ENCODE measurements around the gene GHR.

GHR gene

GRCh38 chr5:42516282-42517042 lies 93.2 kb downstream of the GHR start:
- no peaks in the 10 kb centered on the region for H3K27me3 Mint-ChIP-seq (ENCODE audit: low read depth, poor library complexity)
- no peak for TF ChIP-seq CTCF (IDR thresholded peaks at IDR 0.05)

DNA sequence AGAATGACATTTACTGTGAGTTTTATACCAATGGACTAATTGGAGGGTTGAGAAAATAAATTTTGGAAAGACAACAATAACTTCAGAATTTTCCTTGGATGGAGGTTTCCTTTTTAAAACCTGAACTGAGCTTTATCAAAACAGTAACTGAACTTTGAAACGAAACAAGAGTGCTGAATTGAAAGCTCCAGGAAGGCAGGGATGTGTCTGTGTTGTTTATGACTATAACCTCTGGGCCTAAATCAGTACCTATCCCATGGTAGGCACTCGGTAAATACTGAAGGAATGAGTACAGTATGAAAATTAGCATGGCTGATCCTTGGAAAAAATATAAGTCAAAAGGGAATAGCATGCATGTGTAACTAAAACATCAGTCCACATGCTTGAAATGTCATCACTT lies 93.9 kb downstream of the GHR start:
- Mint-ChIP-seq H3K4me3 (no peak overlapping the region), H3K9me3 (no peaks in the 10 kb centered on the region), H3K4me1 (peaks cover 17% of the 10 kb centered on the region), H3K27me3 (ENCODE audit: low read depth, poor library complexity) (no peaks in the 10 kb centered on the region), H3K36me3 (ENCODE audit: low read depth) (no peaks in the 10 kb centered on the region), H3K27ac (no peak overlapping the region)
- no peak for DNase-seq
- TF ChIP-seq CTCF (IDR thresholded peaks at IDR 0.05): no peak

More at GRCh38 chr5:42516282-42517042, 93.2 kb downstream of the GHR start:
- Mint-ChIP-seq H3K4me1 (peaks cover 17% of the 10 kb centered on the region), H3K27ac (no peak overlapping the region), H3K36me3 (ENCODE audit: low read depth) (no peaks in the 10 kb centered on the region), H3K4me3 (no peak overlapping the region), H3K9me3 (no peaks in the 10 kb centered on the region)
- DNase-seq: no peak

DNA sequence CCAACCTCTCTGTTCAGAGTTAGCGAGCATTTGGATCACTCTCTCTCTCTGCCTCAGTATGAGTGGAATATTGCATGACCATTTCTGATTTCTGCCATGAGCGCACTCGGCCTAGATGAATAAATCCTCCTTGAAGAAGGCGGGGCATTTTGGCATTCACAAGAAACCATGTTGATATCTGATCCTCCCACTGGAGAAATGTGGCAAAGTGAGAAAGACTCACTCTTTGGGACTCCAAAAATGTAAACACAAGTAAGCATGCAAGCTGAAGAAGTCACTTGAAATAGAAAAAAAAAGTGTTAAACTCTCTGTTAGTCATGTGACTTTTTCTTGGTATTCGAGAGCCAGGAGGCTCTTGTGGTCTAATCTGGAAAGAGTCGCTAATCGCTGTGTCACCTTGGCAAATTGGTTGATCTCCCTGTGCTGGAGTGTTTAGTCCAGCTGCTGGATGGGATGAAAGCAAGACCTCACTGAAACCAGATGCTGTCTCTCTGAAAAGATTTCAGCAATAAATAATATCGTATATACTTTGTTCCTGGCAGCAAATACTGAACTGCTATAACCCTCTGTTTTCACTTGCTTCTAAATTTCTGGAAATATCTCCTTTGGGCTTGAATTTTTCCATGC lies 95.5 kb downstream of the GHR start:
- Mint-ChIP-seq H3K4me1 (peaks cover 17% of the 10 kb centered on the region), H3K27ac (peak overlapping the region; percentile 24), H3K36me3 (ENCODE audit: low read depth) (no peaks in the 10 kb centered on the region), H3K27me3 (ENCODE audit: low read depth, poor library complexity) (no peaks in the 10 kb centered on the region), H3K9me3 (peaks cover 4% of the 10 kb centered on the region), H3K4me3 (no peak overlapping the region)
- TF ChIP-seq CTCF (IDR thresholded peaks at IDR 0.05): no peak
- DNase-seq: no peak

DNA sequence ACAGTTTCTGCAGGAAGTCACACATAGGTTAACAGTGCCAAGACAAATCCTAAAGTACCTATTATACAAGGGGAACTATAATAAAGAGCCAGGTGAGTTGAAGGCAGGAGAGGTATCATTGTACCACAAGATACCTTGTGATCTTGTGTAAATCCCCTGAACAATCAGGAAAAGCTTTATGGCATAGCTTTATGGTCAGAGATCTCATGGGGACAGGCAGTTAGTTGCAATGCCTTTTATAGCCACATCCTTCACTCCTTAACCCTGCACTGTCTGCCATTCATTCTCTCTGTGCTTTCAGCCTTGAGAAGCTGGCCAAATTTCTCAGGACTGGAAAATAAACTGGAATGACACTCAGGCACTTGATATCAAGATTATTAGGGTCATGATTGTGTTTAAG lies 97.0 kb downstream of the GHR start:
- Mint-ChIP-seq H3K4me1 (peaks cover 17% of the 10 kb centered on the region), H3K36me3 (ENCODE audit: low read depth) (no peaks in the 10 kb centered on the region), H3K27me3 (ENCODE audit: low read depth, poor library complexity) (no peaks in the 10 kb centered on the region), H3K9me3 (peaks cover 18% of the 10 kb centered on the region), H3K27ac (no peak overlapping the region), H3K4me3 (no peak overlapping the region)
- DNase-seq: no peak
- TF ChIP-seq CTCF (IDR thresholded peaks at IDR 0.05): no peak

GRCh38 chr5:42520957-42521356 lies 97.7 kb downstream of the GHR start:
- Mint-ChIP-seq H3K4me1 (peaks cover 17% of the 10 kb centered on the region), H3K36me3 (ENCODE audit: low read depth) (no peaks in the 10 kb centered on the region), H3K27ac (no peak overlapping the region), H3K4me3 (no peak overlapping the region), H3K9me3 (peaks cover 26% of the 10 kb centered on the region), H3K27me3 (ENCODE audit: low read depth, poor library complexity) (no peaks in the 10 kb centered on the region)
- no peak for TF ChIP-seq CTCF (IDR thresholded peaks at IDR 0.05)
- no peak for DNase-seq

DNA sequence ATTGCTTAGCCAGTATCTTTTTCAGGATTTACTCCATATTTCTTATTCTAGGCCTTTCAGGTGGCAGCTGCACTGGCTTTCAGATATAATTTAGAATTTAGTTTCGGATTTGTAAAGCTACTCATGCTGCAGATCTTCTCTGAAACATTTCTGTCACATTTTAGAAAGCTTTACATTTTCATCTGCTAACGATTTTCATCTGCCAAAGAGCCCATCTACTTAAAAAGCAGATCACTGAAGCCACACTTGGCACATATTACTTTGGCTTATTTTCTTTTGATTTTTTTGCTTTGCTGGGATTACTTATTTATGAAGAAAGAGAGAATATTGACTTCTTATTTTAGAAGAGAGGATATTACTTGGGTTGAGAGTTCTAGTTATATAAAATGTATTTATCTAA lies 98.2 kb downstream of the GHR start:
- TF ChIP-seq CTCF (IDR thresholded peaks at IDR 0.05): no peak

More for the DNA sequence above, 98.2 kb downstream of the GHR start:
- H3K27me3 Mint-ChIP-seq (ENCODE audit: low read depth, poor library complexity): no peaks in the 10 kb centered on the region
- peaks cover 14% of the 10 kb centered on the region for H3K4me1 Mint-ChIP-seq
- no peak for DNase-seq
- H3K9me3 Mint-ChIP-seq: peaks cover 29% of the 10 kb centered on the region
- no peak overlapping the region for H3K27ac Mint-ChIP-seq
- no peak overlapping the region for H3K4me3 Mint-ChIP-seq
- H3K36me3 Mint-ChIP-seq (ENCODE audit: low read depth): no peaks in the 10 kb centered on the region

All from nephron progenitor cell (in vitro differentiated cells).